Psoas muscle (tissue), 8 donors: Measurements from ENCODE around the gene AOX1. TPM values are rescaled to one million over a fixed set of nuclear protein-coding genes. Genes with fewer than 3 reads are reported as not detected.

Experiments used
- ATAC-seq, 4 donors: fragments of 200-7000 bp; cut with Tn5 transposase; one replicate each; pipeline ENCODE4 v1.9.1; 2020; ENCODE audit warnings: moderate library complexity in 3 of 4, mild to moderate bottlenecking in 2 of 4
- DNase-seq, 2 donors: peaks; one replicate each; pipeline ENCODE4 v3.0.0-alpha.2; 2020
- H3K27ac ChIP-seq: fragments of 200-600 bp; one replicate; pipeline ENCODE4 v1.8.0; 2022
- H3K27me3 ChIP-seq, 3 donors: fragments of 200-600 bp in 1 of 3; one replicate each; pipeline versions ENCODE4 v1.6.1 to v1.8.0; 2013 to 2022; ENCODE audit warnings: low read length in 2 of 3, mild to moderate bottlenecking in 2 of 3, moderate library complexity in 1 of 3; ENCODE audit not compliant: insufficient read depth in 3 of 3
- H3K36me3 ChIP-seq, 2 donors: fragments of 200-600 bp in 1 of 2; one replicate each; pipeline versions ENCODE4 v1.6.1 to v1.8.0; 2013 to 2022; ENCODE audit warnings: low read depth in 1 of 2, mild to moderate bottlenecking in 1 of 2, moderate library complexity in 1 of 2; ENCODE audit not compliant: insufficient read depth in 1 of 2
- H3K4me1 ChIP-seq: fragments of 200-600 bp; one replicate; pipeline ENCODE4 v1.8.0; 2022
- H3K4me3 ChIP-seq: fragments of 200-600 bp; one replicate; pipeline ENCODE4 v1.8.0; 2022; ENCODE audit warnings: mild to moderate bottlenecking
- H3K9me3 ChIP-seq: fragments of 200-600 bp; one replicate; pipeline ENCODE4 v1.8.0; 2022
- CTCF ChIP-seq: fragments of 200-600 bp; IDR thresholded peaks from one replicate; pipeline ENCODE4 v1.8.0; 2022; ENCODE audit warnings: antibody characterized with exemption
- WGBS, 3 donors: extraction: QIAGEN DNeasy Blood & Tissue Kit; methylation state at CpG; one replicate each; pipeline versions ENCODE4 v1.1.6 to v1.1.7; 2013; 5-methylcytosine and 5-hydroxymethylcytosine counted together
- intact Hi-C, 2 donors: fragments of 100-400 bp; cut with DNase I; formaldehyde crosslinking; loops; one replicate each; pipeline versions ENCODE4 v1.11.0 to v1.14.2; 2022
- polyA plus RNA-seq, 3 donors: library from polyadenylated mRNA; stranded (reverse); fragments of 200-250 nt; gene quantifications; one replicate each; pipeline ENCODE4 v1.2.3, GENCODE V29; 2013
- total RNA-seq, 4 donors: library from RNA; stranded (reverse); fragmentation: NEBNext Ultra II Directional in 2 of 4; extraction: Animal tissue kit (Norgen Biotek cat#: 25700) in 2 of 4; gene quantifications; one replicate each; pipeline versions ENCODE4 v1.2.1 to v1.2.4, GENCODE V29; 2021 to 2023
- donor health status: healthy with polysubstance abuse.
- donor health status: DM: no; HTN: no; CAD: no; lungs with moderate emphysema.
- donor health status: Bipolar disorder and iron deficiency.
- donor health status: healthy.
- donor health status: DM: yes; HTN: yes; CAD: no.
- donor health status: DM: no; HTN: no; CAD: no.
- donor health status: DM: no; HTN: no; CAD: no.
- donor health status: DM: yes; HTN: yes; CAD: no.

The AOX1 gene
- total and polyA plus RNA-seq, 7 donors = 4.2 to 17.0 (median 10.3) TPM

DNA sequence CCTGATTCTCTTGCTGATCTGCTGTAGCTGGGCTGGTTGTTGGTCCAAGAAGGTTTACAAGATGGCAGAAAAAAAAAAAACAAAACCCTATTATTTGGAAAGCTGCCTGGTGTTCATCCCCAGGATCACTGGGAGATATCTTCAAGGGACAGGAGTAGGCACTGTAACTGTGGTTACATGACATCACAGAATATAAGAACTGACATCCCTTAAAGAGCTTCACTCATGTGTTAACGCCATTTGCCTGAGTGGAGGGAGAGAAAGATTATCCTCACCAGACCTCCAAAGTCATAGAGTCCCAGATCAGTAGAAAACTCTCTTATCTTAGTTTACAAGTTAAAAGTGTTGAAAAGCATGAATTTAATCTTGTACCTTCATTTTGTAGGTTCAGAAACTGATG is 130.6 kb downstream of the AOX1 start:
- DNase-seq (no peak), ATAC-seq (no peak)
- WGBS, 3 donors = 75 to 88% (median 80%) methylated on average over 1 of the region's 1 CpG
- intact Hi-C loops = no loop called here
- Histone ChIP-seq H3K27me3 (no peaks in the 10 kb centered on the region), H3K4me1 (peaks cover 3% of the 10 kb centered on the region), H3K4me3 (no peak overlapping the region), H3K27ac (no peak overlapping the region), H3K36me3 (no peaks in the 10 kb centered on the region), H3K9me3 (no peaks in the 10 kb centered on the region)
- TF ChIP-seq CTCF = no peak

Other genes with a start within 250 kb of the AOX1 start
- 10 to 100 TPM in 3 of 4 donors, 1 to 10 TPM in 1; 9.7 to 13.9 (median 10.3) TPM for gene KCTD18, start 75.9 kb upstream of the AOX1 start, total RNA-seq
- gene KCTD18, start 75.9 kb upstream of the AOX1 start, polyA plus RNA-seq = 10 to 100 TPM in 1 of 3 donors, 1 to 10 TPM in 2; 7.1 to 24.0 (median 7.9) TPM
- under 1 TPM; 0.22 to 0.60 (median 0.48) TPM for gene SGO2, start 59.8 kb upstream of the AOX1 start, total RNA-seq
- gene SGO2, start 59.8 kb upstream of the AOX1 start, polyA plus RNA-seq = 1 to 10 TPM in 2 of 3 donors, under 1 TPM in 1; 0.28 to 2.6 (median 1.1) TPM
- gene BZW1, start 225.9 kb downstream of the AOX1 start, total RNA-seq = 100 to 1,000 TPM in 3 of 4 donors, 10 to 100 TPM in 1; 55.6 to 122 (median 114) TPM
- 100 to 1,000 TPM in 2 of 3 donors, 10 to 100 TPM in 1; 52.5 to 223 (median 163) TPM for gene BZW1, start 225.9 kb downstream of the AOX1 start, polyA plus RNA-seq